GM19025 (cell line): ENCODE data around the gene IRF8.
"Not testable (repeated sequence)": the region's sequence is repeated elsewhere in the genome, so short reads cannot be mapped to it uniquely, and the experiment has no call there.

Experiments
- ATAC-seq: cut with Tn5 transposase; IDR thresholded peaks from one replicate; pipeline ENCODE4 v1.9.1; 2021; ENCODE audit warnings: mild to moderate bottlenecking, low read depth, moderate library complexity; ENCODE audit not compliant: unreplicated experiment

Gene IRF8

GRCh38 chr16:85864965-85865364 lies 34.0 kb upstream of the IRF8 start:
- no peak for ATAC-seq

GRCh38 chr16:85867189-85867588 lies 31.8 kb upstream of the IRF8 start:
- no peak for ATAC-seq

- ATAC-seq: no peak
These were observed 30.5 kb upstream of the IRF8 start for GRCh38 chr16:85868495-85868894.

GRCh38 chr16:85869206-85869605 lies 29.8 kb upstream of the IRF8 start:
- no peak for ATAC-seq

GRCh38 chr16:85869785-85870558 lies 29.0 kb upstream of the IRF8 start:
- no peak for ATAC-seq

GRCh38 chr16:85871756-85872155 lies 27.2 kb upstream of the IRF8 start:
- ATAC-seq: no peak

GRCh38 chr16:85872734-85873133 lies 26.2 kb upstream of the IRF8 start:
- no peak for ATAC-seq

DNA sequence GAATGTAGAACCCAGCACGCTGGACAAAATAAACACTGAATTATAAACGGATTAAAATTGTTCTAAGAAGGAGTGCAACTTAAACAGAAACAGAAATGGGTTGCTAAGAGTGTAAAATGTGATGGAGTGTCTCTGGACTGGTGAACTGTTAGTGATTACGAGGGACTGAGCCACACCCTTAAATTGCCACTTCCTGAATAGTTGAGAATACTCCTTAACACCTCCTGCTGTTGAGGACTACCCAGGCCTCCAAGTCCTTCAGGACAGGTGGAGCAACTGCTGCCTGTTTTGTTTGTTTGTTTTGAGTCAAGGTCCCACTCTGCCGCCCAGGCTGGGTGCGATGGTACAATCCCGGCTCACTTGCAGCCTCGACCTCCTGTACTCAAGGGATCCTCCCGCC lies 25.8 kb upstream of the IRF8 start:
- ATAC-seq: no peak

DNA sequence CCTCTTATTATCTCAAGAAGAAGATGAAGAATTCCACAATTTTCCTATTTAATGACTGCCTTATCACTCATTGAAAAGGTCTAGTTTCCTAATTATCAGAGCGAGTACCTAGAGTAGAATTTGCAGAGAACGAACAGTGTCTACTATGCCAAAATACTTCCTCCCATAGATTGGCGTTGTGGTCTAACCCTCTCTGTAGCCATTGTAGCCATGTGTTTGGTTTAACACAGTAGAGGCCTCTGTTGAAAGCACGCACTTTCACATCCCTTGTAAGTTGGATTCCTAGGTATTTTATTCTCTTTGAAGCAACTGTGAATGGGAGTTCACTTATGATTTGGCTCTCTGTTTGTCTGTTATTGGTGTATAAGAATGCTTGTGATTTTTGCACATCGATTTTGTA lies 24.9 kb upstream of the IRF8 start:
- ATAC-seq: not testable (repeated sequence)

DNA sequence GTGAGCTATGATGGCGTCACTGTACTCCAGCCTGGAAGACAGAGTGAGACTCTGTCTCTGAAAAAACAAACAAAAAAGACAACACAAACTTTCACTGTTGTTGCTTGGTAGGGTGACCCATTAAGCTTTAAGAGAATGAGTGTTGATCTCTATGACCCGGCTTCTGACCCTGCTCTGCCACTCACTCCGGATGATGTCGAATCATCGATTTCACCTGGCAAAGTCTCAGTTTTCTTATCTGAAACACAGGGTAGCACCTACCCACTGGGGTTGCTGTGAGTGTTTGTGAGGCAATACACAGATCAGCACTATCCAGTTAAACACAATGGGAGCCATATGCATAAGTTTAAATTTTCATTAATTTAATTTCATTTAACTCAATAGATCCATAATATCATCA lies 20.6 kb upstream of the IRF8 start:
- ATAC-seq: no peak

DNA sequence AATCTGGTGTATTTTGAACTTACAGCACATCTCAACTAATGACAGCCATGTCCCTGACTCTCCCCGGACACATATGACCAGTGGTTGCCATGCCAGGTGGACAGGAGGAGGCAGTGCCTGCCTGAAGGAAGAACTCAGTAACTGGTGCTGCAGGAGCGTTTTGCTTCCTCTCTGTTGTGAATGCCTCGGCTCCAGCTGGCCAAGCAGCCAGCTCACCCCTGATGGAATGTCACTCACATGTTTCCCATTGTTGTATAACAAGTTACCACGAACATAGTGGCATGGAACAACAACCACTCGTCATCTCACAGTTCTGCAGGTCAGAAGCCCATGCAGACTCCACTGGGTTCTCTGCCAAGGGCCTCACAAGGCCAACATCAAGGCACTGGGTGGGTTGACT lies 20.1 kb upstream of the IRF8 start:
- no peak for ATAC-seq

GRCh38 chr16:85879549-85879948 lies 19.4 kb upstream of the IRF8 start:
- no peak for ATAC-seq

DNA sequence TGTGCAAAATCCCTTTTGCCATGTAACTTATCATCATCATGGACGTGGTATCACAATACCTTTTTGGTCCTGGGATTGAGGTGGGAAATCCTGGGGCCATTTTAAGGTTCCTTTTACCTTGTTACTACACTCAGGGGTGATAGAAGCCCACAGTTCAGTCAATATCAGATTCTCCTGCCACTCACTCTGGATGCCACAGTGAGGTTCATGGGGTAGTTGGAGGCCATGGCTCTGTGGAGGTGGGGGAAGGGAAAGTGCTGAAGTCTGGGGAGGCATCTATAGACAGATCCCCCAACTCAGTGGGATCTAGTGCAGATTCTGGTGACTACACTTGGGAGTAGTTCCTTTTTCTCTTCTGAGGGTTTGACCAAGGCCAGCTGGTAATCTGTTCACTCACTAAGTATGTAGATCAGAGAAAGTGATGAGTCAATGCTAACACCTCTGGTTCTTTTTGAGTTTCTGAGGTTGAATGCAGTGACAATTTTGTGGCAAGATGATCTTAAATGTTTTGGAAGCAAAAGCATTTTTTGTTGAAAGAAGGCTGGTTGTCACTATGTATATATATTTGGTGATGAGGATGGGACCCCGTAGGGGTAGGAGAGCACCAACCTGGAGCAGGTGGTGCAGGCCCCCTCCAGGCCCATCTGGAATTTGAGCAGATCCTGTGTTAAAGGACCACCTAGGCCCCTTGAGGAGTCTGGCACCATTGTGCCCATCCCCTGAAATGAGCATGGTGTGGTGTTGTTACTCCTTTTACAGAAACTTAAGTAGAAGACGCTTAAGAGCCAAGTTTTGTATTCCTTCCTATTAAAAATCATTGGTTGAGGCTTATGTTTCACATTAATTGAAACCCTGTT lies 18.8 kb upstream of the IRF8 start:
- ATAC-seq: no peak

- ATAC-seq: no peak
These were observed 18.1 kb upstream of the IRF8 start for GRCh38 chr16:85880861-85881260.

GRCh38 chr16:85881436-85881835 lies 17.5 kb upstream of the IRF8 start:
- ATAC-seq: no peak

DNA sequence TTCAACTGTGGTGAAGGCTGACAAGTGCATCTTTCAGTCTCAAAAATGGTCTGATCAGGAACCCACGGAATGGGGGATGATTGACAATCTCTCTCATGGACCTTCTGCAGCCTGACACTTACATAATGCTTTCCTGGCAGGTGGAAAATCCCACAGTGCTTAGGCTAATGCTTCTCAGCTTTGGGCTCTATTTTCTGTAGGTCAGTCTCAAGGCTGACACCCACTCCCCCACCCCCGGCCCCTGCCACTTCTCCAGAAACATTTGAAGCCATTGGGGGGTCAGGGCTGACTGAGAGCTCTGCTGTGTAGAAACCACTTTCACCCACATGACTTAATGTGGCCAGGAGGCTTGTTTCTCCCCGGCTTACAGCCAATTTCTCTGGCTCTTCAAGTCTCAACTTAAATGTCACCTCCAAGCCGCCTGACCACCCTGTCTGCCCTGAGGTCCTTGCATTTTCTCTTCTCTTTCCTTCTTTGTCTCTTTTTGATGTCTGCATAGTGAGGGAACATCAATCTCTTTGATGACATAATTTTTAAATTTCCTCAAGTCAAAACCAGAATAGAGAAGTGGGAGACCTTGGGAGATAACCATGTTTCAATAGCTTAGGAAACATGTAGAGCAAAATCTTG lies 16.7 kb upstream of the IRF8 start:
- no peak for ATAC-seq

- no peak for ATAC-seq
These were observed 15.1 kb upstream of the IRF8 start for GRCh38 chr16:85883813-85884212.

DNA sequence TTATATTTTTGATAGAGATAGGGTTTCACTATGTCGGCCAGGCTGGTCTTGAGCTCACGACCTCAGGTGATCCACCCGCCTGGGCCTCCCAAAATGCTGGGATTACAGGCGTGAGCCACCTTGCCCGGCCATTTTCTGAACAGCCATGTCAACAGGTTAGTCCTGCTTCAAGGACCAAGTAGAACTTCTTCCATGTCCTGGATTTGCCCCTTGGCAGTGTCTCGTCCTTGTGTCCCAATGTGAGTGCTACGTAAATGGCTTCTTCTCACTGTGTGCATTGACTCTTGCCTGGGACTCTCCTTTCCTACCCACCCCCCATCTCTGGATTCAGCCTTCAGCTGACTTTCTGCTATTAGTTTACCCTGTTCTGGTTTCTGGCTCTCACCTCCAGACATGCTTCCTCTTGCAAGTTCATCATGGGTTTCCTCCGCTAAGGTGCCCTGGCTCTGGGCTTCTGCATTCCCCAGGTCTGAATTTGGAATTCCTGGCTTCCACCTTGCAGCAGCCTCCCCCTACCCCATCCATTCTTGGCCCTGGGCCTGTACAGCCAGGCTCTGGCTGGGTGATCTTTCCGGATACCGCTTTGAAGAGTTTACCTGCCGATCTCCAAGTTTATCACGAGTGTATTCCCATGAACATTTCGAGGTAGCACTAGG lies 14.0 kb upstream of the IRF8 start:
- ATAC-seq: no peak

DNA sequence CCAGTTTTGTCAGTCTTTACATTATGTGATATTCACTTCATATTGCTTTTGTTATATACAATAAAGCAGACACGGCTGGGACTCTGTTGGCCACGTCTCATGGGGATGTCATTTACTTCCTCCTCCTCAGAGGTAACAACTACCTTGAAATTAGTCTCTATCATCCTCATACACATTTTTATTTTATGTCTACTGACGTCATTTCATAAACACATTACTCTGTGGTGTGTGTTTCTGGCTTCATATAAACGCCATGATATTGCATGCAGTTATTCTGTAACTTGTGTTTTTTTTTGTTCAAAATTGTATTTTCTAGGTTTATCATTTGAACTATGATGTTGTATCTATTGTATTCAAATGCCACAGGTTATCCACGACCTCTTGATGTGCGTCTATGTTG lies 13.4 kb upstream of the IRF8 start:
- no peak for ATAC-seq

GRCh38 chr16:85888405-85889331 lies 10.3 kb upstream of the IRF8 start:
- no peak for ATAC-seq
